Measurements from ENCODE around the gene EIF4B. TPM values are rescaled to one million over a fixed set of nuclear protein-coding genes. Genes with fewer than 3 reads are reported as not detected.

Gene EIF4B
- total RNA-seq, 1 donor from 2014 or later, result 546 TPM

Other genes starting within 250 kb of the EIF4B start
- not detected for gene KRT76, start 229.1 kb upstream of the EIF4B start, total RNA-seq
- gene KRT3, start 210.3 kb upstream of the EIF4B start, total RNA-seq, result not detected
- not detected for gene KRT4, start 192.3 kb upstream of the EIF4B start, total RNA-seq
- gene KRT79, start 172.1 kb upstream of the EIF4B start, total RNA-seq, result not detected
- gene KRT78, start 157.5 kb upstream of the EIF4B start, total RNA-seq, result not detected
- gene KRT8, start 101.4 kb upstream of the EIF4B start, total RNA-seq, result 1,446 TPM
- gene KRT18, start 57.3 kb upstream of the EIF4B start, total RNA-seq, result 564 TPM
- 124 TPM for gene TNS2, start 43.6 kb downstream of the EIF4B start, total RNA-seq
- gene SPRYD3, start 72.9 kb downstream of the EIF4B start, total RNA-seq, result 68.4 TPM
- 22.8 TPM for gene IGFBP6, start 91.2 kb downstream of the EIF4B start, total RNA-seq
- gene SOAT2, start 97.0 kb downstream of the EIF4B start, total RNA-seq, result 0.75 TPM
- gene ZNF740, start 174.3 kb downstream of the EIF4B start, total RNA-seq, result 40.4 TPM
- gene CSAD, start 174.5 kb downstream of the EIF4B start, total RNA-seq, result 44.3 TPM
- 5.8 TPM for gene ITGB7, start 200.8 kb downstream of the EIF4B start, total RNA-seq
- 41.8 TPM for gene RARG, start 225.8 kb downstream of the EIF4B start, total RNA-seq

All from mucosa of gallbladder (tissue), 1 donor.